Panc1 (cell line): ENCODE measurements around the gene NPPB.

Experiments
- REST ChIP-seq, 2 experiments: IDR thresholded peaks; 2 replicates each; pipeline ENCODE4 v1.6.1; 2011 to 2012; ENCODE audit warnings: low read depth in 2 of 2, control low read depth in 1 of 2, low read length in 1 of 2, mild to moderate bottlenecking in 1 of 2, moderate library complexity in 1 of 2; ENCODE audit not compliant: insufficient read depth in 1 of 2
- TF ChIP-seq, protein P1 (sequence below): fragments of 450-650 bp; IDR thresholded peaks from 2 replicates; pipeline ENCODE4 v1.5.1; 2017; ENCODE audit warnings: mild to moderate bottlenecking

DNA sequence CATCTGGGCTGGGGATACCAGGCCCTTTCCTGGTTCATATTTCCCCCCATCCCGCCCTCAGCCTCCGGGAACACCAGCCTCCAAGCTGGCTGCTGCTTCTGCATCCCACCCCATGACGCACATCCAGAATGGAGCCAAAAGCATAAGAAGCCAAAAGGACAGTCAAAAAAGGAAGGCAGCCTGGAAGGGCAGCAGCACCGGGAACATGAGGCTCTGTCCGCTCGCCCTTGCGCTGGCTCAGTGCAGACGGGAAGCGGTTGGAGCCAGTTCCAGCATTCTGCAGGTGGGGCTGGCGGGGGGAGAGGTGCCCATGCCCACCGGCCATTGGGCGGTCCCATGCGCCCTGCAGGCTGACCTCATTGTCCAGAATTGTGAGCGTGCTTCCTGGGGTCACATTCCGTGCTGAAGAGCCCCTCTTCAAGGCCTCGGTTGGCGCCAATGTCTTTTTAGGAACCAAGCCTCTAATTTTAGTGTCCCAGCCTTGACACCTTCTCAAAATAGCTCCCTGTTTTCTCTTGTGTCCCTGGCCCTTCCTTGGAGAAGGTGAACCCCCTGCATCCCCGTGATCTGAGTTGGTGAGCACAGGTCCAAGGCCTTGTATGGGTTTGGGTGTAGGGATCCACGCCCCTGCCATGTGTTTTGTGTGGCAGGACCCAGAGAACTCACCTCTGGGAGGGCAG, 28.4 kb upstream of the NPPB start:
- TF ChIP-seq, protein P1, sequence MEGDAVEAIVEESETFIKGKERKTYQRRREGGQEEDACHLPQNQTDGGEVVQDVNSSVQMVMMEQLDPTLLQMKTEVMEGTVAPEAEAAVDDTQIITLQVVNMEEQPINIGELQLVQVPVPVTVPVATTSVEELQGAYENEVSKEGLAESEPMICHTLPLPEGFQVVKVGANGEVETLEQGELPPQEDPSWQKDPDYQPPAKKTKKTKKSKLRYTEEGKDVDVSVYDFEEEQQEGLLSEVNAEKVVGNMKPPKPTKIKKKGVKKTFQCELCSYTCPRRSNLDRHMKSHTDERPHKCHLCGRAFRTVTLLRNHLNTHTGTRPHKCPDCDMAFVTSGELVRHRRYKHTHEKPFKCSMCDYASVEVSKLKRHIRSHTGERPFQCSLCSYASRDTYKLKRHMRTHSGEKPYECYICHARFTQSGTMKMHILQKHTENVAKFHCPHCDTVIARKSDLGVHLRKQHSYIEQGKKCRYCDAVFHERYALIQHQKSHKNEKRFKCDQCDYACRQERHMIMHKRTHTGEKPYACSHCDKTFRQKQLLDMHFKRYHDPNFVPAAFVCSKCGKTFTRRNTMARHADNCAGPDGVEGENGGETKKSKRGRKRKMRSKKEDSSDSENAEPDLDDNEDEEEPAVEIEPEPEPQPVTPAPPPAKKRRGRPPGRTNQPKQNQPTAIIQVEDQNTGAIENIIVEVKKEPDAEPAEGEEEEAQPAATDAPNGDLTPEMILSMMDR, result no peak
- no peak for TF ChIP-seq REST (IDR thresholded peaks at IDR 0.05; ENCODE audit: insufficient read depth in 1 of 2, low read depth in 2 of 2, low read length in 1 of 2)
